ENCODE results near the gene ZFYVE21.
A peak's percentile ranks its signal among the peaks of the same experiment; 100 is the strongest.

- peak; percentile 0 for TF ChIP-seq POLR2AphosphoS5 (IDR thresholded peaks at IDR 0.05)
- no peak for TF ChIP-seq CTCF (IDR thresholded peaks at IDR 0.05)
Observed at GRCh38 chr14:103705504-103706284, 9.9 kb upstream of the ZFYVE21 start.
